Endothelial cell of umbilical vein (primary cell): ENCODE data around the gene SYT2.

ENCODE experiments used
- EZH2 ChIP-seq: IDR thresholded peaks from 2 replicates; pipeline ENCODE4 v1.6.1; 2012; ENCODE audit warnings: borderline replicate concordance, low read depth, mild to moderate bottlenecking, moderate library complexity, low read length, inconsistent platforms; ENCODE audit not compliant: severe bottlenecking
- FOS ChIP-seq: IDR thresholded peaks from 2 replicates; pipeline ENCODE4 v1.6.1; 2011; ENCODE audit warnings: mild to moderate bottlenecking, low read length, moderate library complexity, borderline replicate concordance; ENCODE audit not compliant: insufficient read depth
- MAX ChIP-seq: IDR thresholded peaks from 2 replicates; pipeline ENCODE4 v1.6.1; 2011; ENCODE audit not compliant: insufficient read depth, insufficient read length
- MYC ChIP-seq: IDR thresholded peaks from one replicate; pipeline ENCODE4 v1.6.1; 2011; ENCODE audit warnings: mild to moderate bottlenecking, low read depth, low read length
- POLR2A ChIP-seq: IDR thresholded peaks from 2 replicates; pipeline ENCODE4 v1.6.1; 2012; ENCODE audit warnings: low read depth, mild to moderate bottlenecking, control low read depth, low read length
- POLR2AphosphoS5 ChIP-seq: IDR thresholded peaks from 2 replicates; pipeline ENCODE4 v1.6.1; 2012; ENCODE audit warnings: low read depth, mild to moderate bottlenecking, control low read depth, low read length, moderate library complexity; ENCODE audit not compliant: insufficient read depth
- TF ChIP-seq, protein P1 (sequence below), 2 donors: IDR thresholded peaks; 1 replicate in 1 of 2; 2 replicates in 1 of 2; pipeline ENCODE4 v1.5.1; 2011; ENCODE audit warnings: low read length in 2 of 2, mild to moderate bottlenecking in 2 of 2, moderate library complexity in 2 of 2, control low read depth in 1 of 2, inconsistent platforms in 1 of 2, low read depth in 1 of 2; ENCODE audit not compliant: insufficient read depth in 1 of 2; ENCODE audit errors: extremely low read depth in 1 of 2

DNA sequence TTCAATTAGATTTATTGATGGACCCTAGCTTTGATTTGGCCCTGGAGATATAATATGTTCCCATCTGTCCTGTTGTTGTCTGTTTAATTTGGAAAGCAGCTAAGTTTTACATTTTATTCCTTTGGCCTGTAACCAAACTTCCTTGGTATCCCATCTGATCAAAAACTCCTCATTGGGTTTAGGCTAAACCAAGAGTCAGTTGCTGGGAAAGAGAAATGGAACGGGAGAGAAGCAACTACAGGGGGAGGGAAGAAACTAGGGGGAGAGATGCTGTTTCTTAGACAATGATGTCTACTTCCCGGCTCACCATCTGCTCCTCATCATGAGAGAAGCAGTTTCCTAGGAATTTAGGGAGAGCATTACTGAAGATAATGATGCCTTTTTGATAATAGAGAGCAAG, 141.8 kb downstream of the SYT2 start:
- TF ChIP-seq, protein P1, sequence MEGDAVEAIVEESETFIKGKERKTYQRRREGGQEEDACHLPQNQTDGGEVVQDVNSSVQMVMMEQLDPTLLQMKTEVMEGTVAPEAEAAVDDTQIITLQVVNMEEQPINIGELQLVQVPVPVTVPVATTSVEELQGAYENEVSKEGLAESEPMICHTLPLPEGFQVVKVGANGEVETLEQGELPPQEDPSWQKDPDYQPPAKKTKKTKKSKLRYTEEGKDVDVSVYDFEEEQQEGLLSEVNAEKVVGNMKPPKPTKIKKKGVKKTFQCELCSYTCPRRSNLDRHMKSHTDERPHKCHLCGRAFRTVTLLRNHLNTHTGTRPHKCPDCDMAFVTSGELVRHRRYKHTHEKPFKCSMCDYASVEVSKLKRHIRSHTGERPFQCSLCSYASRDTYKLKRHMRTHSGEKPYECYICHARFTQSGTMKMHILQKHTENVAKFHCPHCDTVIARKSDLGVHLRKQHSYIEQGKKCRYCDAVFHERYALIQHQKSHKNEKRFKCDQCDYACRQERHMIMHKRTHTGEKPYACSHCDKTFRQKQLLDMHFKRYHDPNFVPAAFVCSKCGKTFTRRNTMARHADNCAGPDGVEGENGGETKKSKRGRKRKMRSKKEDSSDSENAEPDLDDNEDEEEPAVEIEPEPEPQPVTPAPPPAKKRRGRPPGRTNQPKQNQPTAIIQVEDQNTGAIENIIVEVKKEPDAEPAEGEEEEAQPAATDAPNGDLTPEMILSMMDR (IDR thresholded peaks at IDR 0.05; ENCODE audit: extremely low read depth in 1 of 2, insufficient read depth in 1 of 2, low read depth in 1 of 2, low read length in 2 of 2), result no peak
- no peak for TF ChIP-seq POLR2A
- no peak for TF ChIP-seq MAX
- TF ChIP-seq MYC, result no peak
- no peak for TF ChIP-seq EZH2
- no peak for TF ChIP-seq POLR2AphosphoS5
- TF ChIP-seq FOS, result no peak
